Measurements from ENCODE around the gene CIB1. TPM values are rescaled to one million over a fixed set of nuclear protein-coding genes. Genes with fewer than 3 reads are reported as not detected.
"Not testable (repeated sequence)": the region's sequence is repeated elsewhere in the genome, so short reads cannot be mapped to it uniquely, and the experiment has no call there.

Gene CIB1
- total RNA-seq: 10 to 100 TPM; 18.0 to 35.6 TPM

- ATAC-seq (ENCODE audit: insufficient number of reproducible peaks, low FRiP score, low read depth) (peak; percentile 84), DNase-seq (ENCODE audit: low spot score) (peak; percentile 82)
- peaks cover 27 to 39% of the 10 kb centered on the region in 2 donors for H3K4me1 ChIP-seq (ENCODE audit: control insufficient read depth in 1 of 2, low read depth in 2 of 2)
- no peaks in the 10 kb centered on the region for H3K27me3 ChIP-seq (replicated peaks; ENCODE audit: insufficient read depth)
- peak within 1 kb of the TSS; percentile 86 for H3K4me3 ChIP-seq
- H3K36me3 ChIP-seq: peaks cover 16% of the 10 kb centered on the region
- H3K27ac ChIP-seq: peak within 1 kb of the TSS; percentile 88 to 92
- TF ChIP-seq, protein P1, sequence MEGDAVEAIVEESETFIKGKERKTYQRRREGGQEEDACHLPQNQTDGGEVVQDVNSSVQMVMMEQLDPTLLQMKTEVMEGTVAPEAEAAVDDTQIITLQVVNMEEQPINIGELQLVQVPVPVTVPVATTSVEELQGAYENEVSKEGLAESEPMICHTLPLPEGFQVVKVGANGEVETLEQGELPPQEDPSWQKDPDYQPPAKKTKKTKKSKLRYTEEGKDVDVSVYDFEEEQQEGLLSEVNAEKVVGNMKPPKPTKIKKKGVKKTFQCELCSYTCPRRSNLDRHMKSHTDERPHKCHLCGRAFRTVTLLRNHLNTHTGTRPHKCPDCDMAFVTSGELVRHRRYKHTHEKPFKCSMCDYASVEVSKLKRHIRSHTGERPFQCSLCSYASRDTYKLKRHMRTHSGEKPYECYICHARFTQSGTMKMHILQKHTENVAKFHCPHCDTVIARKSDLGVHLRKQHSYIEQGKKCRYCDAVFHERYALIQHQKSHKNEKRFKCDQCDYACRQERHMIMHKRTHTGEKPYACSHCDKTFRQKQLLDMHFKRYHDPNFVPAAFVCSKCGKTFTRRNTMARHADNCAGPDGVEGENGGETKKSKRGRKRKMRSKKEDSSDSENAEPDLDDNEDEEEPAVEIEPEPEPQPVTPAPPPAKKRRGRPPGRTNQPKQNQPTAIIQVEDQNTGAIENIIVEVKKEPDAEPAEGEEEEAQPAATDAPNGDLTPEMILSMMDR (IDR thresholded peaks at IDR 0.05): peak; percentile 36
- H3K9me3 ChIP-seq: no peaks in the 10 kb centered on the region
Measured at GRCh38 chr15:90233387-90234095, at the start of gene CIB1. TSS of gene CIB1 (minus strand) at chr15:90233941. CDS start at chr15:90233885, 56 bp downstream.

GRCh38 chr15:90281637-90282036 lies 47.9 kb upstream of the CIB1 start:
- H3K27me3 ChIP-seq (replicated peaks; ENCODE audit: insufficient read depth); DNase-seq (ENCODE audit: low spot score); H3K27ac ChIP-seq; H3K9me3 ChIP-seq; H3K36me3 ChIP-seq; ATAC-seq (ENCODE audit: insufficient number of reproducible peaks, low FRiP score, low read depth); H3K4me3 ChIP-seq; H3K4me1 ChIP-seq (ENCODE audit: control insufficient read depth in 1 of 2, low read depth in 2 of 2): not testable (repeated sequence)

DNA sequence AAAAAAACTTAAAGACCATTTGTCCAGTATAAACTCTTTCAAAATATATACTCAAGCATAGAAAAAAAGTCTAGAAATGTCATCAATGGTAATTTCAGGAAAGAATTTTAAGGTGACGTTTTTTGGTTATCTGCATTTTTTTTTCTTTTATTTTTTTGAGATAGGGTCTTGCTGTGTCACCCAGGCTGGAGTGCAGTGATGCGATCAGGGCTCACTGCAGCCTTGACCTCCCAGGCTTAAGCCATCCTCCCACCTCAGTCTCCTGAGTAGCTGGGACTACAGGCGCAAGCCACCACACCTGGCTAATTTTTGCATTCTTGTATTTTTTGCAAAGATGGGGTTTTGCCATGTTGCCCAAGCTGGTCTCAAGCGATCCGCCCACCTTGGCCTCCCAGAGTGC lies 47.0 kb upstream of the CIB1 start:
- H3K27me3 ChIP-seq (replicated peaks; ENCODE audit: insufficient read depth); H3K36me3 ChIP-seq; H3K9me3 ChIP-seq; H3K4me1 ChIP-seq (ENCODE audit: control insufficient read depth in 1 of 2, low read depth in 2 of 2); H3K27ac ChIP-seq; DNase-seq (ENCODE audit: low spot score); H3K4me3 ChIP-seq; ATAC-seq (ENCODE audit: insufficient number of reproducible peaks, low FRiP score, low read depth): not testable (repeated sequence)

DNA sequence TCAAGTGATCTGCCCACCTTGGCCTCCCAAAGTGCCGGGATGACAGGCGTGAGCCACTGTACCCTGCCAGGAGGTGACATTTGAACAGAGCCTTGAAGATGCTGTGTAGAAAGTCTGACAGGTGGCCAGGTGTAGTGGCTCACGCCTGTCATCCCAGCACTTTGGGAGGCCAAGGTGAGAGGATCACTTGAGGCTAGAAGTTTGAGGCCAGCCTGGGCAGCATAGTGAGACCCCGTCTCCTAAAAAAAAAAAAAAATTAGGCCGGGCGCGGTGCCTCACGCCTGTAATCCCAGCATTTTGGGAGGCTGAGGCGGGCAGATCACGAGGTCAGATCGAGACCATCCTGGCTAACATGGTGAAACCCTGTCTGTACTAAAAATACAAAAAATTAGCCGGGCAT lies 44.7 kb upstream of the CIB1 start:
- H3K4me1 ChIP-seq (ENCODE audit: control insufficient read depth in 1 of 2, low read depth in 2 of 2); H3K4me3 ChIP-seq; DNase-seq (ENCODE audit: low spot score); H3K27ac ChIP-seq; H3K36me3 ChIP-seq; H3K9me3 ChIP-seq; ATAC-seq (ENCODE audit: insufficient number of reproducible peaks, low FRiP score, low read depth); H3K27me3 ChIP-seq (replicated peaks; ENCODE audit: insufficient read depth): not testable (repeated sequence)

- Histone ChIP-seq H3K27ac (no peak overlapping the region), H3K9me3 (no peaks in the 10 kb centered on the region), H3K27me3 (replicated peaks; ENCODE audit: insufficient read depth) (no peaks in the 10 kb centered on the region), H3K4me3 (no peak overlapping the region), H3K4me1 (ENCODE audit: control insufficient read depth in 1 of 2, low read depth in 2 of 2) (peaks cover 22 to 40% of the 10 kb centered on the region in 2 donors), H3K36me3 (peaks cover 32% of the 10 kb centered on the region)
- TF ChIP-seq, protein P1 (IDR thresholded peaks at IDR 0.05): no peak
- DNase-seq (ENCODE audit: low spot score) (no peak), ATAC-seq (ENCODE audit: insufficient number of reproducible peaks, low FRiP score, low read depth) (no peak)
Measured at GRCh38 chr15:90271459-90272166, 37.9 kb upstream of the CIB1 start.

- no peaks in the 10 kb centered on the region for H3K27me3 ChIP-seq (replicated peaks; ENCODE audit: insufficient read depth)
- H3K36me3 ChIP-seq: peaks cover 31% of the 10 kb centered on the region
- TF ChIP-seq, protein P1 (IDR thresholded peaks at IDR 0.05): no peak
- ATAC-seq (ENCODE audit: insufficient number of reproducible peaks, low FRiP score, low read depth) (no peak), DNase-seq (ENCODE audit: low spot score) (no peak)
- no peaks in the 10 kb centered on the region for H3K9me3 ChIP-seq
- no peak overlapping the region for H3K4me3 ChIP-seq
- no peak overlapping the region for H3K27ac ChIP-seq
- peaks cover 23 to 42% of the 10 kb centered on the region in 2 donors for H3K4me1 ChIP-seq (ENCODE audit: control insufficient read depth in 1 of 2, low read depth in 2 of 2)
Measured at GRCh38 chr15:90270502-90271150, 36.9 kb upstream of the CIB1 start.

Data from thoracic aorta (tissue), 2 donors.